ENCODE data around the gene NUPR1.
A peak's percentile ranks its signal among the peaks of the same experiment; 100 is the strongest.
"Not testable (repeated sequence)": the region's sequence is repeated elsewhere in the genome, so short reads cannot be mapped to it uniquely, and the experiment has no call there.

The NUPR1 gene

DNA sequence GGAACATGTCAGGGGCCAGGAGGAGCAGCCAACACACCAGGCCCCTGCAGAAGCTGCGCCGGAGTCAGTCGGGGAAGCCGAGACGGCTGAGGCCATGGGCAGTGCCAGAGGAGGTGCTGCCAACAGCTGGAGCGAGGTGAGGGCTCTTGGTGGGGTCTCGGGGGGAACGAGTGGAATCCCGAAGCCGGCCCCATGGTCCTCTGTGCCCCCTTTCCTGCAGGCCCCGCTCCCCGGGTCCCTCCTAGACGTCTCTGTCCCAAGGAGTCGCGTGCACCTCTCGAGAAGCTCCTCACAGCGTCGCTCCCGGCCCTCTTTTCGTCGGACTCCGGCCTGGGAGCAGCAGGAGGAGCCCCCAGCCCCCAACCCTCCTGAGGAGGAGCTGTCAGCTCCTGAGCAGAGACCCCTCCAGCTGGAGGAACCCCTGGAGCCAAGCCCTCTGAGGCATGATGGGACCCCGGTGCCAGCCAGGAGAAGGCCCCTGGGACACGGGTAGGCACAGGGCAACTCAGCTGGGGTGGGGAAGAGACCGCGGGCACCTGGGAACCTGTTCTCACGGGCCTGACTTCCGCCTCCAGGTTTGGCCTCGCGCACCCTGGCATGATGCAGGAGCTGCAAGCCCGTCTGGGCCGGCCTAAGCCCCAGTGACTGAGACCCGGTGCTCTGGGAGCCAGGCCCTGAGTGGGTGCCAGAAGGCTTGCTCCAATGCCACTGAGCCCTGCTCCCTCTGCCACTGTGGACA lies 40.7 kb downstream of the NUPR1 start:
- no peak for DNase-seq

DNA sequence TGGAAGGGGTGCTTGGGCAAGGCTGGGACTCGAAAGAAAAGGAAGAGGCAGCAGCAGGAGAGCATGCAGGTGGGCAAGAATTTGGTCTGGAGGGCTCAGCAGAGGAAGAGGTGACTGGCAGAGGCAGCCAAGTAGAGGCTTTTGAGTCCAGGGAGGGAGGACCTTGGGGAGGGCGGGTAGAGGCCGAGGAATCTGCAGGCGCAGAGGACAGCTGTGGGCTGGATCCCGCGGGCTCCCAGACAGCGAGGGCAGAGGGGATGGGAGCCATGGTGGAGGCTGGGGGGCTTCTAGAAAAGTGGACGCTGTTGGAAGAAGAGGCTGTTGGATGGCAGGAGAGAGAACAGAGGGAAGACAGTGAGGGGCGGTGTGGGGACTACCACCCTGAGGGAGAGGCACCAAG lies 41.4 kb downstream of the NUPR1 start:
- DNase-seq = no peak

DNA sequence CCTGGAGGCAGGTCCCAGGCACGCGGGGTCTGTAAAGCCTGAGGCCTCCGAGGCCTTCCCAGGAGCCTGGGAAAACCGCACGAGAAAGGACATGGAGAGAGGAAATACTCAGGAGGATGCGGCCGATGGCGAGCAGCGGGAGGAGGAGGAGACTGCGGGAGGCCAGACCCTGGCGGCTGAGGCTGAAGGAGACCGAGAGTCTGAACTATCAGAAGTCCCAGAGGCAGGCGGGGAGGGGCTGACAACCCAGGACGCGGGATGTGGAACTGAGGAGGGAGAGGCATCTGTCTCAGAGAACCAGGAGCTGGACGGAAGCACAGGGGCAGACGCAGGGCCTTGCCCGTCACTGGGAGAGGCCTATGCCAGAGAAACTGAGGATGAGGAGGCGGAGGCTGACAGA lies 41.9 kb downstream of the NUPR1 start:
- no peak for DNase-seq

DNA sequence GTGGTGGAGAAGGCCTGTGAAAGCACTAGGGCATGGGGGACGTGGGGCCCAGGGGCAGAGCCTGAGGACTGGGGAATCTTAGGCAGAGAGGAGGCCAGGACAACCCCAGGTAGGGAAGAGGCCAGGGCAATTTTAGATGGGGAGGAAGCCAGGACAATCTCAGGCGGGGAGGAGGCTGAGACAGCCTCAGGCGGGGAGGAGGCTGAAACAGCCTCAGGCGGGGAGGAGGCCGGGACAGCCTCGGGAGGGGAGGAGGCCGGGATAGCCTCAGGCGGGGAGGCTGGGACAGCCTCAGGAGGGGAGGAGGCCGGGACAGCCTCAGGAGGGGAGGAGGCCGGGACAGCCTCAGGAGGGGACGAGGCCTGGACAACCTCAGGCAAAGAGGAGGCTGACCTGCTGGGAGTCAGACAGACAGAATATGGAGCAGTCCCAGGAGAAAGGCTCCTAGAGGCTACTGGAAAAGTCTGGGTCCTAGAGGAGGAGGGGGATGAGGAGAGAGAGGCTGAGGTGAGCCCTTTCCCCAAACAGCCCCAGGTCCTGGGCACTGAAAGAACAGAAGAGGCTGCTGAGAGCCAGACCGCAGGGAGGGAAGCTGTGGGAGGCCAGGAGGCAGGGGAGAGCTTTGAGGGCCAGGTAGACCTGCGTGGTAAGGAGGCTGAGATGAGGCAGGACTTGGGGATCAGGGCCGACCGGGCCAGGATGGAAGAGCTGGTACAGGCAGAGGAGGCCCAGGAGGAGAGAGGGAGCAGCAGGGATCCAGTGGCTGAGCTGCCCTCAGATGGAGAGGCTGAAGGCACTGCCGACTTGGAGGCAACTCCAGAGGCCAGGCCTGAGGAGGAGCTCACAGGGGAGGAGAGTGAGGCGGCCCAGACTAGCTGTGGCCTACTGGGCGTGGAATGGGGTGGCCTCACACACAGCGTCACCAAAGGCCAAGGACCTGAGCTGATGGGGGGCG lies 42.7 kb downstream of the NUPR1 start:
- DNase-seq = no peak

DNA sequence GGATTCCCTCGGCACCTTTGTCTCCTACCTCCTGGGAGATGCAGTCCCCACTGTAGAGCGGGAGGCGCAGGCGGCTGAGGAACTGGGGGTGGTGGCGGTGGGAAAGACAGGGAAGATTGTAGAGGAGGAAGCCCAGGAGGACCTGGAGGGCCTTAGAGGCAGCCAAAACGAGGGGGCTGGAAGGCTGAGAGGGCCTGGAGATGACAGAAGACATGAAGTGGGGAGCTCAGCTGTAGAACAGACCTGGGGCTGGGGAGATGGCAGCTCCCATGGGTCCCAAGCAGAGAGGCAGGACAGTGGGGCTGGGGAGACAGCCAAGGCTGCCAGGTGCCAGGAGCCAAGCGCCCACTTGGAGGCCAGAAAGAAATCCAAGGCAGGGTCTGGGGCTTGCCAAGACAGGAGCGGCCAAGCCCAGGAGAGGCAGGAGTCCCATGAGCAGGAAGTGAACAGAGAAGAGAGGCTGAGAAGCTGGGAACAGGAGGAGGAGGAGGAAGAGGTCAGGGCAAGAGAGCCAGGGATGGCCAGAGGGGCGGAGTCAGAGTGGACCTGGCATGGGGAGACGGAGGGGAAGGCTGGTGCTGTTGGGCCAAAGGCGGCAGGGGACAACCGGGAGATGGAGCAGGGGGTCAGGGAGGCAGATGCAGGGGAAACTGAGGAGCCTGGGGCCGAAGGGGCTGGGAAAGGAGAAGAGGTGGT lies 43.5 kb downstream of the NUPR1 start:
- no peak for DNase-seq

DNA sequence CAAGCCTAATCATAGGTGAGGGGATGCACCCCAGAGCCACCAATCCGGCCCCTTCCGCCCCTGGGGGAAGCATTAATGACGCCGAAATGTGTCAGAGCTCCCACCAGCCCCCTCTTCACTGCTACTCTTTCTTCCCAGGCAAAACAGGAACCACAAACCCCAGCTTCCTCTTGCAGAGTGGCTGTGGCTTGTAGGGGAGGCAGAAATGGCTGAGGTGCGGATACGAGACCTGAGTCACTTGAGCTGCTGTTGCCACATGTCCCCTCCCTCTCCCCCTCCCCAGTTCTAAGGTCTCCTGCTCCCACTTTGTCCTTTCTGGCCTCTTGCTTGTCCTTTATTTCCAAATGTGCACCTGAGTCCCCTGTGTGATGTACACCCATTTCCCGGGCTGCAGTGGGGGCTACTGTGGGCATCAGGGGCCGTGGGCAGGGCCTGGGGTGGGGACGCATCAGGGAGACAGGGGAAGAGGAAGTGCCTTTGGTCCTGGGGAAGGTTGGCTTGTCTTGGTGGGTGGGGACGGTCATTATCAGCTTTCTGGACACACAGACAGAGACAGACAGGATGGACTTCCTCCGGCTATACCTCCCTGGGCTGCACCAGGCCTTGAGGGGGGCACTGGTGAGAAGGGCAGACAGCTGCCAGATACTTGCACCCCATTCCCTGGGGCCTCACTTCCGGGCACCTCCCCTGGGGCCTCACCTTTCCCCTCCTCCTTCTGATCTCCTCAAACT lies 44.5 kb downstream of the NUPR1 start, which contains the start of gene APOBR:
Gene APOBR (plus strand): TSS at position 523 of the 731 bp plus-strand sequence. CDS start 39 bp downstream, at position 562.
- no peak for DNase-seq

DNA sequence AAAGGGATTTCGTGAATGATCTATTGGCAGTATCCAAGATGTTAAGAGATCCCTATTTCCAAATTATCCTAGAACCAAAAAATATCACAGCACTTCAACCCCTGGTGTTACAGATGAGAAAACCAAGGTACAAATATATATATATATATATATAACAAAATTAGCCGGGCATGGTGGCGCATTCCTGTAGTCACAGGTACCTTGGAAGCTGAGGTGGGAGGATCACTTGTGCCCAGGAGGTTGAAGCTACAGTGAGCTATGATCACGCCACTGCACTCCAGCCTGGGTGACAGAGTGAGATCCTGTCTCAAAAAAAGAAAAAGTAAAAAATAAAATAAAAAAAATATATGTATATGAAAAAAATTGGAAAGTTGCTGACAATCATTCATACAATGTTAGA lies 46.3 kb downstream of the NUPR1 start:
- no peak for DNase-seq

DNA sequence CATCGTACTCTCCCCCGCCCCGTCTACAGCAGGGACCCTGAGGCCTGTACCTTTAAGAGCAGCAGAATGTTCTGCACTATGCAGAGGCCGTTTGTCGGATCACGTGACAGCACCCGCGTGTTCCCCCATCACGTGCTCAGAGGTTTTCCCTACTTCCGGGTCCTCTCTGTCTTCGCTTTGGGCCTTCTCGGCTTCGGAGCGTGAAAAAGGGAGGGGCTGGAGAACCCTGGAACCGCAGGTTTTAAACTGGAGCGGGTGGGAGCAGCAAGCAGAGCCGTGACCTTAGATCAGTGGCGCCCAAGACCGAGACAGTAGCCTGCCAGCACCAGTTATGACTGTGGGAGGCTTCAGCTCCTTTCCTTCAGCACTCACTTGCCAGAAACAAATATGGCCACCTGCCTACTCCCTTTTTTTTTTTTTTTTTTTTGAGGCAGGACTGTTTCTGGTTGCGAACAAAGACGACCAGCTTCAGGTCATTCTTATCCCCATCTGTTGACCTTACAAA lies 46.8 kb downstream of the NUPR1 start, which contains the start of gene CLN3:
Gene CLN3 (minus strand): TSS at position 105 of the 505 bp plus-strand sequence. CDS start 315 bp downstream, outside the sequence.
- peak; percentile 79 to 99 (median 92) for DNase-seq

DNA sequence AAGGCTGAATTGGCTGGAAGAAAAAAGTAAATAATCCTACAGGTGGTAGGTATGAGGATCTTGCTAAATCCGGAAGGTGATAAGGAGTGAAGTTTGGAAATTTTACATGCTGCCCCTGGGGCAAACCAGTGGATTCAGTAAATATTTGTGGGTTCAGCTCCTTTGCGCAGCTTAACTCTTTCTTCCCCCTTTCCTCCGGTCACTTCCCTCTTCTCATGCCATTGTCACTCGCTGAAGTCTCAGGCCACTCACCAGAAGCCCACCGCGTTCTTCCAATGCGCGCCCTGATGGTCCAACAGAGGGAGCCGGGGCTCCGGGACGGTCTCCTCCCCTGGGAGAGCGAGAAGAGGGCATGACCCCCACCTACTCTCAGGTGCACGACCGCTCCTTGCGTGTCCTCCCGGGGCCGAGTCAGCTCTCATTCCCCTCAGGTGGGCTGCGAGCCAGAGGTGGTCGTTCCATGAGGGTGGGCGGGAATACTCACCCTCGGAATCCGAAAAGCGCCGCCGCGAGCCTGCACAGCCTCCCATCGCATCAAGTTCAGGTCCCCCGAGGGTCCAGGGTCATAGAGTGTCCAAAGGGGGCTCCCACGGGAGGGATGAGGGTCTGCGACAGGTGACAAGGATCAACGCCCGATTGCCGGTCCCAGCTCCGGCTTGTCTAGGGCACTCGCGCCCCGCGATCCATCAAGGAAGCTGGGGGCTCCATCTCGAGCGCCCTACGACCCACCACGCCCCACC lies 47.4 kb downstream of the NUPR1 start:
- DNase-seq = peak; percentile 0 to 60 (median 26)

DNA sequence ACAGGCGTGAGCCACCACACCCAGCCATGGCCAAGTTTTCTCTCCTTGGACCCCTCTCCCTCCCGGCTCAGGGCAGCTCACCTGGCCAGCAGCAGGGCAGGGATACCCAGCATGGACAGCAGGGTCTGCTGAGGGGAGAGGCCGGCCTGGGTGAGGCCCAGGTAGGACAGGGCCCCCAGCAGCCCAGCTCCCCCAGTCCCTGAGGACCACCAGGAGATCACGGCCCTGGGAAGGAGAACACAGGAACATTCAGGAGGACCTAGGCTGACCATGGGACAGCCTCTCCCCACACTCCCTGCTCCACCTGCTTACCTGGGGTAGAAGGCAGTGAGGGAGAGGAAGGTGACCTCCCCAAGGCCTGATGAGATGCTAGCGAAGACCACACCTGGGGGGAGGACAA lies 52.5 kb downstream of the NUPR1 start:
- no peak for DNase-seq

DNA sequence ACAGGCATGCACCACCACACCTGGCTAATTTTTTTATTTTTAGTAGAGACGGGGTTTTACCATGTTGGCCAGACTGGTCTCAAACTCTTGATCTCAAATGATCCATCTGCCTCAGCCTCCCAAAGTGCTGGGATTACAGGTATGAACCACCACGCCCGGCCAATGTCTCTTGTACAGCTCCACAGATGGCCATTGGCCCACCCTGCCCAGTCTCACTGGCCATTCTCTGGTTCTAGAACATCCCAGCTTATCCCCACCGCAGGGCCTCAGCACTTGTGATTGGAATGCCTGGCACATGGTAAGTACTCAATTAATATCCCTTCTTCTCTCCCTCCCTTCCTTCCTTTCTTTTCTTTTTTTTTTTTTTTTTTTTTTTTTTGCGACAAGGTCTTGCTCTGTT lies 55.4 kb downstream of the NUPR1 start:
- not testable (repeated sequence) for DNase-seq
